GM21825 (cell line): ENCODE results near the gene SDCBP2.

Experiments used
- ATAC-seq: cut with Tn5 transposase; IDR thresholded peaks from one replicate; pipeline ENCODE4 v1.9.1; 2021; ENCODE audit warnings: mild to moderate bottlenecking, moderate library complexity; ENCODE audit not compliant: unreplicated experiment

SDCBP2 gene

DNA sequence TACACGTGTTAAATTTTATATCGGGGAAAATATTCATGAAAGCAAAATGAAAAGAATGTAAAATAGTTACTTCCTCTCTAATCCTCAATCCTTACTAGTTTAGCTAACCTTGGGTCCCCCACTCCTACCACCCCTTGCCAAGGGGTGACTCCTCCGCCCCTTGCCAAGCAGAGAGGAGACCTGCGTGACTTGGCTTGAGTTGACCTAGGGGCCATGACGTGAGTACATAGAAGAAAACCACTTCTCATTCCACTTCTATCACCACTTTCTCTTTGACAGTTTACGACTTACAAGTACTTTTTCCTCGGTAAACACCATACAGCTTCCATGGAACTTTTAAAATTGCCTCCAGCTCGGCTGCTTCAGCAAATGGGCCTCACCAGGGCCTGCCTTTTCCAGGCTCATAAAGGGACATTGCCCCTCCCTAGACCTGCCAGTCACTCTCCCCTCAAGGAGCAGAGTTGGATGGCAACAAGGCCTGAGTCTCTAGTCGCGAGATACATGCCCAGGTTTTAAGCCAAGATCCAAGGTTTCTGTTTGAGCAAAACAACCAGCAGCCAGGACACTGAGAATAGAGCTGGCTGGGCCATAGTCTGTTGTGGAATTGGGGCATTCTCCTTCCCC, 29.9 kb downstream of the SDCBP2 start:
- no peak for ATAC-seq

DNA sequence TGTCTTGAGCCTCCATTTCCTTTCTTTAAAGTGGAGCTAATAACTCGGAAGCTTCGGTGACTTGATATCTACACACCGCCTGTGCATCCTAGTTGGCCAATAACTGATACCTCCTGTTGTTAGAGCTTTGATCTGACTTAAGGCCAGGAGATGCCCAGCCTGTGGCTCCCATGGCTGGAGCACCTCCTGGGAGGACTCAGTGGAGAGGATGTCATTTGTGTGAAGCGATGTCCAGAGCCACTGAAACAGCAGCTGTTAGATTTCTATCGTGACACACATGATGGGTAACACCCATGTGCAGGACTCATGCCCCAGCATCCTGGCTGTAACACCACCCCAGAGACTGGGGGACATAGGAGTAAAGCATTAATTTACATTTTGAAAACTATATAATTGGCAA, 30.8 kb downstream of the SDCBP2 start:
- ATAC-seq = no peak

DNA sequence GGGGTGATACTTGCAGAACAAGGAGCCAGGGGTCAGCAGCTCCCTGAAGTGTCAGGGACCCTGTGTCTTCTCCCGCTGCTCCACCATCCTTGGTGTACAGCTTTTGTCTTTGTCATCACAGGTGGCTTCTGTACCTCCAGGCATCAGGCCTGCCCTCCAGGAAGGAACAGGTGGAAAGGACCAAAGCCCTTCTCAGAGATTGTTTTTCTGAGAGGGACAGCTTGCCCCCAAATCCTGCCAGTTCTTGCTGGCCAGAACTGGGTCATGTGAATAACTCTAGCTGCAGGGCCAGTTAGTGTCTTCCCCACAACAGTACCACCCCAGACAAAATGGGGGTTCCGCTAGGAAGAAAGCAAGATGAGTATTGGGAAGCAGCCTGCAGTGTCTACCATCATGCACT, 31.5 kb downstream of the SDCBP2 start:
- no peak for ATAC-seq

DNA sequence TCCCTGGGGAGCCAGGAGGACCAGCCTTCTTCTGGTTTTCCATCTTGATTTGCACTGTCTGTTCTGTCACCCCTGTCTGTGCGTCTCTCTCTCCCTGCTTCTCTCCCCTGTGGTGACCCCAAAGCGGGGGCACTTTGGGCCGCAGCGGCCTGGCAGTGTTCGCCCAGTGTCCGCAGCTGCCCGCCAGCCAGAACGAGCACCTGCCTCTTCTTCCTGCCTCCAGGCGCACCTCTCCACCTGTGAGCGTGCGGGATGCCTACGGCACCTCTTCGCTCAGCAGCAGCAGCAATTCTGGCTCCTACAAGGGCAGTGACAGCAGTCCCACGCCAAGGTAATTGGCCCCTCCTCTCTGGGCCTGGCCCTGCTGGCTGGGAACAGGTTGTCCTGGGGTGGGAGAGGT, 32.0 kb downstream of the SDCBP2 start:
- no peak for ATAC-seq

DNA sequence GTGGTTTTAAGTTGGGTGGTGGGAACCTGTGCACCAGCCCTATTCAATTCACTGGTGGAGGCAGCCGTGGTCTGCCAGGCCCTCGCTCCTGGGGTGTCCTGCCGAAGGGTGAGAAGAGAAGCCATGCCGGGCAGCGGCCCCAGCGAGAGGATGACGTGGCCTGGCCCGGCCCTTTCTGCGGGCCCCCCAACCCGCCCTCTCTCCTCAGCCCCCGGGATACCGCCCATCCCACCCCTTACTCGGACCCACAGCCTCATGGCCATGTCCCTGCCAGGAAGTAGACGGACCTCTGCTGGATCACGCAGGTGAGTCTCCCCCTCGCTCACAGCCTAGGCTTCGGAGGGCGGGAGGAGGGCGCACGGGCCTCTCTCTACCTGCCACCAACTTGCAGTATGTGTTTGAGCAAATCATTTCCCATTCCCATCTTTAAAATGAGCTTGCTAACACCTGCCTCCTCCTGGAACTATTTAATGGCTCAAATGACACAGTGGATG, 32.8 kb downstream of the SDCBP2 start:
- ATAC-seq = no peak

DNA sequence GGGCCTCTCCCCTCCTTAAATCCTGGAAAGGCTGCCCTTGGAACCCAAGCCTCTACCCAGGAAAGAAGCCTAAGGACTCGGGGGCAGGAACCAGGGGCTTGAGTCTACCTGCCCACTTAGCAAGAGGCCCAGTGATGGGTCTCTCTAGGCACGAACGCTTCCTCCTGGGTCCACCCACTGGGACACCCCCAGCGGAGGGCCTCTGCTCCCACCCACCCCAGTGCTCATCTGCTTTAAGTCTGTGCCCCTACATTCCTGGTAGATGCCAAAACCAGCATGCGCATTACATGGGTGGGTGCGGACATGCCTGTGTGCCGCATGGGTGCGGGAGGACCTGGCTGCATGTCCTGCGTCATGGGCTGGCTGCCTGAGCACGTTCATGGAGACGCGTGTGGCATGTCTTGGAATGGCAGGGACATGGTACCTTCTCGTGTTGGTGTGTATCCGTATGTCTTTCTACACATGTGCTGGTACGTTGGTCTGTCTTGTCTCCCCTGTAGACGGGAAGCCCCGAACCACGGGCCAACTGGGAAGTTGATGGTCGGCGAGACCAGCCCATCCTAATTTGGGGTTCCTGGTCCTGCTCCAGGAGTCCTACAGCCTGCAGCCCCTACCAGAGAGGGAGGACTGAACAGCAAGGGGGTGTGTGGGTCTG, 33.5 kb downstream of the SDCBP2 start:
- no peak for ATAC-seq

DNA sequence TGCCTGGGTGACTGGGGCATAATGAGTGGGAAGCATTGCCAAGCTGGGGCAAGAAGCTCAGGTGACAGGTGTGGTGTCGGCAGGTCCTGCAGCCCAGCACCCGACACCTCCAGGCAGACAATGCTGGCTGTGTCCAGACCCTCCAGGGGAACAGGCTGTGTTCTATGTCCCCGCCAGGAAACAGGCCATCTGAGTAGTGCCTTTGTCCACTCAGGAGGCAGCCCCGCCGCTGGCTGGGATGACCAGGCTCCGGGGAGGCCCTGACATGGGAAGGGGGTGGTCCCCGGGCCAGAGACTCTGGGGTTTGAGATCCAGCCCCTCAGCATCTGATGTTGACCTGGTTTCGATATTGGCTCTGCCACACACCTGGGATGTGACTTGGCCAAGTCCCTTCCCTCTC, 34.4 kb downstream of the SDCBP2 start:
- no peak for ATAC-seq

DNA sequence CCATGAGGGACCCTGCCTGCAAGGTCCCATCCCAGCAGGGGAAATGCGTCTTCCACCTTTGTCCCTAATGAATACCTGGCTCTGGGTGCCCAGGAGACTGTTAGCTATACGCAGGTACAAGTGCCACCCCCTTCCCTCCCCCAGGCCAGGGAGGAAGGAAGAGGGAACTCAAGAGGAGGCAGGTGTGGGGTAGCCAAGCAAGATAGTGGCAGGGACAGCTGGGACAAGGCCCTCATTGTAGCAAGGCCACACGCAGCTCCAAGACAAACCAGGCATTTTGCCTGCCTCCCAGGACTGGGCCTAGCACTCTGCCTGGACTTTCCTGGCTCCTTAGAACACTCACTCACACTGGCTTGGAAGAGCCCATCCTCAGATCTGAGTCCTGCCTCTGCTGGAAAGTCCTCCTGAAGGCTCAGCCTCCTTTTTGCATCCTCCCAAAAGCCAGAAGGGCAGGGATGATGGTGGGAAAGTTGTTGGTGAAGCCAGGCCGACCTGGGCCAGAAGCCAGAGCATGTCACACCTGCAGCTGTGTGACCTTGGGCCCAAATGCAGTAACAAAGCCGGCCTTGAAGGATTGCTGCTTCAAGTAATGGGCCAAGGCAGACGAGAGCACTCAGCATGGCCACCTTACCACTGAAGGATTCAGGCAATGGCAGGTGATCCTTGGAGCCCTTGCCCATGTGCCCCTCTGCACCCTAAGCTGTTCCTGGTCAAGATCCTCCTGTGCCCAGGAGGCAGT, 35.1 kb downstream of the SDCBP2 start:
- ATAC-seq = no peak

DNA sequence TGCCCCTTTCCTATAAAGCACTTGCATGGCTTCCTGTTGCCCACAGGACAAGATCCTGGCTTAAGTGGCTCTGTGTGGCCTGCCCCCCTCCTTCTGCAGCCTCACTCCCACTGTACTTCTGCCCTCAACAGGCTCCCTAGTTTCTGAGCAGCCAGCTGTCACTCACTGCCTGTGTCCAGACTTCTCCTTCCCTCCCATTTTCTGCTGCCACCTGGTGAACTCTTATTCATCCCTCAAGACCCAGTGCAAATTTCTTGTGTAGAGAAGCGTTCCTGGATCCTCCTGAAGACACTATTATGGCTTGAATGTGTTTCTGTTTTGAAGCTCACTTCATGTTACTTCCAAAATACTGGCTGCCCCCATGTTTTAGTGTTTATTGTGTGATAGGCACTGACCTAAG, 36.3 kb downstream of the SDCBP2 start:
- no peak for ATAC-seq

DNA sequence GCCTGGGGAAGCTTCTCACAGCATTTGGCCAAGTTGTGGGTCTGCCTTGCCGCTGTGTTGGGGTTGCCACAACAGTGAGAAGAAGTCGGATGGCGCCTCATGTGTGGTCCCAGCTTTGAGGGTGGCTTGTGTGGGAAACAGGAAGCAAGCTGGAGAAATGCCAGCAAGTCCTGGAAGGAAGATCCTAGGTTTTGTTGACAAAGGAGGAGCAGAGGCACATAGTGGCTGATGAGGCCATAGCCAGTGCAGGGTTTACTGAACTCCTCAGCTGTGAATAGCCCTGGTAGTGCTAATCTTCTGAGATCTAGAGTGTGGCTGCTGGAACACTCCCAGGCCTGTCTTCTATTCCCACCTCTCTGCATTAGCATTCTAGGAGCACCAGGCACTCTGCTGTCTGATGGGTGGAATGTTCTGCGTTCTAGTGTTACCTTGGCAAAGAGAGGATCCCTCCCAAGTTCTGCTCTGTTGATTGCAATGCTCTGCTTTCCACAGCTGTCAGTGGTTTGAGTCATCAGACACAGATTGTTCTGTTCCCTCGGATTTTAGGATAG, 37.7 kb downstream of the SDCBP2 start:
- no peak for ATAC-seq

DNA sequence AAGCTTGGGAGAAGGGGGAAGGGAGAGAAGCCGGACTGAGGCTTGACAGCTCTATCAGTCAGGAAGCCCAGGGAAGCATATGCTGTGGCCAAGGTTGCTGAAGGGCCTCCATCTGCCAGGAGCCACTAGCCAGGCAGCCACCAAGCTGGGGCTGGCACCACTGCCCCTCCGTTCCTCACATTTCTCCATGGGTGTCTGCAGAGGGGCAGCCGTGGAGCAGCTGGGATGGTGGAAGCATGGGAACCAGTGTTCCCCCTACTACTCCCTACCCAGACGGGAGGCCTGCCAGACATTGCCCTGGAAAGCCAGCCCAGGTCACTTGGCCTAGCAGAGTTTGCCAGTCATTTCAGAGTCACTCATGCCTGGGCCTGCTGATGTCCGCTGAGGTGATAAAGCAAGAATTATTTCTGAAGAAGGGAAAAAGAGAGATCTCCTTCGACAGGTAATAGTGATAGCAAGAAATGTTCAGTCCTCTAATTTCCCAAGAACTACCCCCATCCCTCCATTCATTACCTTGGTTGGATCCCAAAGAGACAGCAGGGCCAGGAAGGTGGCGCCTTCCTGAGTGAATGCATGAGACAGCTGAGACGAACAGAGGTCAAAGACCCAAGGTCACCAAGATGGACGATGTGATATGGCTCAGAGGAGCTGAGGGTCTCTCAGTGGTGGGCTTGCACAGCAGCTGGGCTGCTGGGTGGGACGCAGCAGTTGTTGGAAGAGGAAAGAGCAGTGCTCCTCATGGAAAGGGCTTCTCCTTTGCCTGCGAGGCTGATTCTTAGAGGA, 41.0 kb downstream of the SDCBP2 start:
- no peak for ATAC-seq

DNA sequence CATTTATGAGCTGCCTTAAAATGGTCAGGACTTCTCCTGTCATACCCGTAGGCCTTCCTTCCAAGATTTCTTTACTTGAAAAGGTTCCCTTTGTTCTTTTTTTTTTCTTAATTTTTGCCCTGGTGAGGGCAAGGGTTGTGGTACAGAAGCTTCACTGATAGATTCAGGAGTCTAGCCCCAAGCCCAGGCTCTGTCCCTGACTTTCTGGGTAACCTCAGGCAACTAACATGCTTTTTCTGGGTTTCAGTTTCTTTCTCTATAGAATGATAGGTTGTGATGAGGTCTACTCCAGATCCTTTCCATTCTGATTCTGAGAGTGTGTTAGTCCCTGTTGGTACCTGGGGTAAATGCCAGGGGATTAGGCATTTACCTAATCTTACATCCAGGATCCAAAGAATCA, 41.6 kb downstream of the SDCBP2 start:
- ATAC-seq = no peak

DNA sequence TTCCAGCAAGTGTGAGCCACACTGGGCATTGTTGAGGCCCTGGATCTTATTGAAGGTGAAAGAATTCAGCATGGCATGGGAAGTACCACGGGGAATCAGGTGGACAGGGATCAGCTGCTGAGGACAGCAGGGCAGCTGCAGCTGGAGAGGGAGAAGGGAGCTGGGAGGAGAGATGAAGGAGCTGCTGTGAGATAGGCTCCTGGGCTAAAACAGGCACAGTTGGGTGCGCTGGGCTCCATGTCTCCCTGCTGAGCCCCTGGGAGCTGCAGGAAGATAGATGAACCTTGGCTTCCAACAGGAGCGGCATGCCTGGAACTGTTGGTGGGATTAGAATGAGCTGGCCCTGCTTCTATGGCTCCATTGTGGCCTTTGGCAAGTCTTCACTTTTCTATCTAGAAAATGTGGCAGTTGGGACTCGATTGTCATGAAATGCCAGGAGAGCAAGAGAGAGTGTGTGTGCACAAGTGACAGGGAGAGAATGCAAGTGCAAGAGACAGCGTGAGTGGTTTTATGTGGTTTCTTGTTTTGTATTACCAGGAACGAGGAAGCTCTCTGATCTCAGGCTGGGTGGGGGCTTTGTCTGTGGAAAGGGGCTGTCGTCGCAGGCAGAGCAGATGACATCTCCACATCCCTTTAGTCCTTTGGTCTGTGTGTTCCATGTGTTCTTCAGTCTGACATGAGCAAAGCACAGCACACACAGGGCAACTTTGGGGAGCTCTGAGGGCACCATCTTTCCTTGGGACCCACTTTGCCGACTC, 42.5 kb downstream of the SDCBP2 start:
- no peak for ATAC-seq

DNA sequence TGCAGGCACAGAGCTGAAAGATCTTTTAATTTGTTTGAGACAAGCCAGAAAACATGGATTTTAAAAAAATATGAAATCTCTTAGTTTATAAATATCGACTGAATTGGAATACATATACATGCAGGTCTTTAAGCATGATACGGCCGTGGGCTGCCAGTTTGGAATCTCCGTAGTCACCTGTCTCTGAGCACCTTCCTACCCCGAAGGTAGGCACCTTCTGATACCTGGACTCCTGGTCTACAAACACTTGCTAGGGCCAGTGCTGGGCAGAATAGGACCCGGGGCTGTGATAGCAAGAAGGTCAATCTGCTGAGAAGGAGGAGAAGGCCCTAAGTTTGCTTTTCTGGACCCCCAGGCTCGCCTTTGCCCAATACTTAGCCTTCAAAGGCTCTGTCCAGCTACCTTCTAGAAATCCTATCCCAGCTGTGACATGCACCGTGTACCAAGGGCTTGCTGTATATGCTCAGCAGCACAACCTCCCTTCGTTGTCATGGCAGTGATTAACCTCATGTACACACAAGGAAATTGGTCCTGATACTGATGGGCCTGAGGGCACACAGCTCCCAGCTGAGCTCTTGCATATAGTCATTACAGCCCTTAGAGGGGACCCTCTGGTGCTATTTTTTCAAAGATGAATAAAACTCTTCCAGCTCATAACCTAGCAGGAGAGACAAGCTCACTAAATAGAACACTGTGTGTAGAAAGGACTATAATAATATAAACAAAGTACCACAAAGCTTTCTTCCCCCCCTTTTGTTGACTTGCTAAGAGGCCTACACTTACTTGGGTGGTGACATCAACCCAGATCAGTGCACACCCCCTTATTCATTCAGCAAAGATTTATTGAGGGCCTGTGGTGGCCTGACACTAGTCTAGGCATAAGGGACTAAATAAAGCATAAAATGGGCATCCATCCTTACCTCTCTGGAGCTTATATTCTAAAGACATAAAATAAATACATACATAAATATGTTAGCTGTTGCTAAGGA, 45.1 kb downstream of the SDCBP2 start:
- no peak for ATAC-seq

DNA sequence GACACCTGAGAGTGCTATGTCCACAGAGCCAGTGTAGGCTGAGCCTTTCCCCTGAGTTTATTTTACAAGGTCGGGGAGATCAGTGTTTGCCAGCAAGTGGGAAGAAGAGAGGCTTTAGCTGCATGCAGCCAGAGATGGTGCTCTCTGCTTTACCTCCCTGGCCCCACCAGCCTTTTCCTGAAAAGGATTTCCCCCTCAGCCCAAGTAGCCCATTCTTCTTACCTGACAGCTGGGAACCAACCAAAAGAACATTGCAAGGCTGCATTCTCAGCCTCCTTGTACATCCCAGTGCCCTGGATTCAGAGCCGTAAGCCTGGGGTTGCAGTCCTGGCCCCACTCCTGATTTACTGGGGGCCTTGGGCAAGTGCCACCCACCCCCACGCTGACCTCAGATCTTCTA, 46.0 kb downstream of the SDCBP2 start:
- no peak for ATAC-seq

DNA sequence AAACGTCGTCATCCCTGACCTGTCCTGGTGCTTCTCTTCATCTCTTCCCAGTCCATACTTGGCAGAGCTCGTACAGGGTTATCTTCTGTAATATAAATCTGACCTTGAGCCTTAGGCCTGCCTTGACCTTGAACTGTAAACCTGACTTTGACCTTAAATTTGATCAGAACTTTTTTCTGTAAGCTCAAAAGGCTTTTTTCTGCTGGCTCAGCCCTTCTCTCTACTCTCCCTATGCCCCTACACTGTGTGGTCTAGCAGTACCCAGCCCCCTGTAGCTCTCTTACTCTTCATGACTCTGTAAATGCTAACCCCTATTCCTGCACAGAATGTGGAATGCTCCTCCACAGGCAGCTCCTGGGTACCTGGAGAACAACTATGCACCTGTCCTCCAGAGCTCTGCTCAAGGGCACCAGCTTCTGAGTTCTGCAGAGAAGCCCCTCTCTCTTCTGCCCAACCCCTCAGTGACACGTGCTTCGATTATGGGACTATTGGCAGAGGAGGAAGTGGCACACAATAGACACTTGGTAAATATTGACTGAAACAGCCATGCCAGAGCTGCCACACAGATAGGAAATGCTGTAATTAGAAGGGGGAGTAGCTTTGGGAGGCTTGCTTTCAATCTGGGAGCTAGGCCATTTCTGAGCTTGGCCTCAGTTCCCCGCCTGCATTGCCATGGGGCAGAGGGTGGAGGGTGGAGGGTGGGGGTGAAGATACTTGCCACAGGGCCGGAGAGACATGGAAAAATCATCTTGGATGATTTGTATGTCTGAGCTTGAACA, 47.5 kb downstream of the SDCBP2 start:
- no peak for ATAC-seq

DNA sequence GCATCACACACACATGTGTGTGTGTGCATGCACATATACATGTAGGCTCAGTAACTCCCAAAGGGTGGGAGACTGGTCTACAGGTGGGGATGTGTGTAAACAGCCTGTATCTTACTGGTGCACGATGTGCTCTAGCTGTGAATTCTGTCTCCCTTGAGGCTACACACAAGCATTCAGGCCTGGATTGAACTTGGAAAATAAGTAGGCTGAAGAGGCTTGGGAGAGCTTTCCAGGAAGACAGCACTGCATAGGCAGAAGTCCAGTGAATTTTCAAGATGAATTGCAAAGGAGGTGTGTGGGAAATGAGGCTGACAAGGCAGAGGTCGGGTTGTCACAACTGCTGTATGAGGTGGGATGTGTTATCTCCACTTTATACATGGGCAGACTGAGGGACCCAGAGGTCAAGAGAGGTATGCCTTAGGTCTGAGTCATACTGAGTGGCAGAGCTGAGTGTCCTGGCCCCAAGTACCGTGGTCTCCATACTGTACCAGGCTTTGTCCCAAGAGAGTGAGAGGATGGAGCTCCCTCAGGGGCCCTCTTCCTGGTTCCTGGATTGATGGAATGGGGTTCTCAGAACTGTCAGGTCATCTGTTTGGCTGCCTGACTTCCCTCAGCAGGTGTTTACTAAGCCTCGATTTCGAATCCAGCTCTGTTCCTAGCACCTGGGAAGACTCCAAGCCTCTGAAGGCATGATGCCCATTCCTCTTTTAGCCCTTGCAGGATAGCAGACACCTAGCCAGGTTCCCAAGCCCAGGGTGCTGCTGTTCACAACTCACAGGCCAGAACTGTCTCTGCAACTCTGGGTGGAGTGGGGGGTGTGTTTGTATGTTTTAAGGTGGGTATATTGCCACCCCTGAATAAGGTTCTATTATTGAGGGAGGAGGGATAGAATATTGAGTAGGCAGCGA, 48.5 kb downstream of the SDCBP2 start:
- ATAC-seq = no peak
